HG02588 (cell line): Measurements from ENCODE around the gene SPRR2D.
"Not testable (repeated sequence)": the region's sequence is repeated elsewhere in the genome, so short reads cannot be mapped to it uniquely, and the experiment has no call there.

Experiments used
- ATAC-seq: cut with Tn5 transposase; IDR thresholded peaks from one replicate; pipeline ENCODE4 v1.9.1; 2021; ENCODE audit warnings: mild to moderate bottlenecking, moderate library complexity; ENCODE audit not compliant: unreplicated experiment

Gene SPRR2D

DNA sequence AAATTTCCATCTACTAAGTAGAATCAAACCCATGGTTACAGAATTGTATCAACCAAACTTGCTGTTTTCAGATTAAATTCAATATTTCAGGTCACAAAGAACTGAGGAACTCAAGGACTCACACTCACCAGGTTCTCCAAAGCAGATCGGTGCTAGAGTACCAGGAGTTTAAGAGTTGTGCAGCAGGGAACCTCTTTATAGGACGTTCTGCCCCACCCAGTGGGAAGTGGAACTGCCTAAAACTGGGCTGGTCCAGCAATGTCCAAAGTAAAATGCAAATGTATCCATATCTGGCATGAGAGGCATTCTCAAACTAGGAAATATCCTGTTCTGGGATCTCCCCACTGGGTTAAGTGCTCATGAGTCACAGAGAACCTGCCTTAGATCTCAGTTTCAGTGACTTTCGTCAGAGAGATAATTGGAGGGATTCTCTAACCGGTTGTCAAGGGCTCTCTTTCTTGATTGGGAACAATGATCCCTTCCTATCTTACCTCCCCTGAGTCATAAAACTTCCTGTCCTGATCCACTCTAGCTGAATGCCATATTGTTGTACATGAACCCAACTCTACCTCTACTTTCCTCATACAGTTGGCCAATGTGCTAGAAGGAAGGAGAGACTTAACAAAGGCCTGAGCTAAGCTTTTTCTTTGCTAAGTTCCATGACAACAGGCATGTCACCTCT, at the start of gene SPRR2D:
TSS of gene SPRR2D (minus strand) at position 171 of the 682 bp plus-strand sequence. CDS start 774 bp downstream, outside the sequence.
- no peak for ATAC-seq

DNA sequence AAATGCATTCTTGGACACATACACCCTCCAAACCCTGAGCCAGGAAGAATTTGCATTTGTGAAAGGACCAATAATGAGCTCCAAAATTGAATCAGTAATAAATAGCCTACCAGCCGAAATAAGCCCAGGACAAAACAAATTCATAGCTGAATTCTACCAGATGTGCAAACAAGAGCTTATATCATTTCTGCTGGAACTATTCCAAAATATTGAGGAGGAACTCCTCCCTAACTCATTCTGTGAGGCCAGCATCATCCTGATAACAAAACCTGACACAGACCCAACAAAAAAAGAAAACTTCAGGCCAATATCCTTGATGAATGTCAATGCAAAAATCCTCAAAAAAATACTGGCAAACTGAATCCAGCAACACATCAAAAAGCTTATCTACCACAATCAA, 46.7 kb upstream of the SPRR2D start:
- ATAC-seq = no peak

DNA sequence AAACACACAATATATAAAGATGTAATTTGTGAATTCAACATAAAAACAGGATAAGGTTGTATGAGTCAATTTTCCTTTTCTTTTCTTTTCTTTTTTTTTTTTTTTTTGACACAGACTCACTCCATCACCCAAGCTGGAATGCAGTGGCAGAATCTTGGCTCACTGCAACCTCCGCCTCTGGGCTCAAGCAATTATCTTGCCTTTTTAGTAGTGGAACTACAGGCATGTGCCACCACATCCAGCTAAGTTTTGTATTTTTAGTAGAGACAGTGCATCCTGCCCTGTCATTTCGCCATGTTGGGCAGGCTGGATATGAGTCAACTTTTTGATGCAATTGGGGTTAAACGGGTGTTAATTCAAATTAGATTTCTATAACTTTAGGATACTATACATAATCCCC, 40.8 kb upstream of the SPRR2D start:
- ATAC-seq = no peak

DNA sequence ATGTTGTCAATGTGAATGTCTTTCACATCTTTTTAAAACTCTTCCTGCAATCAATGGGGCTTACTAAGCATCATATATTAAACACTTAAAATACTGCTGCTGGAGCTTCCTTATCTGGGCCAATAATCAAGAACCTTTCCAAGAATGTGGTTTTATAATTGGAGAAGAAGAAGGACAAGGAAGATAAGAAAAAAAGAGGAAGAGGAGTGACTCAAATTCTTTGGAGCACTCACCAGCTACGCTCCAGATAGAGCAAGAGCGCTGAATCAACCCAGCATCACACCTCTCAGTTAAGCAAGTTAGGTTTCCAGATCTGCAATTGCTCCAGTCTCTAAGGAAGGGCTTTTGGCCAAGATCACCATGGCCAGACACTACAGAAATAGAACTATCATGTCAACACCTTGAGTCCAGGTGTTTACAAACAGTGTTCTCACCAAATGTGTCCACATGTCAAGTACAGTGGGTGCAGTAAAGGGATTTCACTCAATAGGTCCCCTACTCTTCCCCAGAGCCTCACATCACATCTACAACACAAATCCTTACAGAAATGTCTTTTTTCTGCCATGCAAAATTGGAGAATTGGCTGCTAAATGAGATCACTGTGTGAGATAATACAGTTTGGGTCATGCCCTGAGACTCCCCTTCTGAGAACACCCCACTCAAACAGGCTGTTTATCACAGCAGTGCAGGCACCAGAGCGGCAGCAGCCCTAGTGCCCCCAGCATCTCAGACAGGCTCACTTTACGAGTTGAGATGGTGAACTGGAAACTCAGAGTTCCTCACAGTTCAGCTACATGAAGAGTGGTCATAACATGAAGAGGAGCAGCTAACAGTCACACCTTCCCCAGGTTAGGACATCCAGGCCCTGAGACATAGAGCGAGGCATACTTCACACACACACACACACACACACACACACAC, 32.1 kb upstream of the SPRR2D start:
- ATAC-seq = no peak

DNA sequence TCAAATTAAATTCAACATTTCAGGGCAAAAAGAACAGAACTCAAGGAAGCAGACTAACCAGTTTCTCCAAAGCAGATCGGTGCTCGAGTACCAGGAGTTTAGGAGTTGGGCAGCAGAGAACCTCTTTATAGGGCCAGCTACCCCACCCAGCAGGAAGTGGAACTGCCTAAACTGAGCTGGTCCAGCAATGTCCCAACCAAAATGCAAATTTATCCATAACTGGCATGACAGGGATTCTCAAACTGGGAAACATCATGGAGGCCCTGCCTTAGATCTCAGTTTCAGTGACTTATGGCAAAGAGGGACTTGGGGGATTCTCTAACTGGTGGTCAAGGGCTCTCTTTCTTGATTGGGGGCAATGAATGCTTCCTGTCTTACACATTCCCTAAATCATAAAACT, 30.6 kb upstream of the SPRR2D start, which contains the start of gene SPRR2B:
TSS of gene SPRR2B (minus strand) at position 101 of the 400 bp plus-strand sequence. CDS start 772 bp downstream, outside the sequence.
- no peak for ATAC-seq

DNA sequence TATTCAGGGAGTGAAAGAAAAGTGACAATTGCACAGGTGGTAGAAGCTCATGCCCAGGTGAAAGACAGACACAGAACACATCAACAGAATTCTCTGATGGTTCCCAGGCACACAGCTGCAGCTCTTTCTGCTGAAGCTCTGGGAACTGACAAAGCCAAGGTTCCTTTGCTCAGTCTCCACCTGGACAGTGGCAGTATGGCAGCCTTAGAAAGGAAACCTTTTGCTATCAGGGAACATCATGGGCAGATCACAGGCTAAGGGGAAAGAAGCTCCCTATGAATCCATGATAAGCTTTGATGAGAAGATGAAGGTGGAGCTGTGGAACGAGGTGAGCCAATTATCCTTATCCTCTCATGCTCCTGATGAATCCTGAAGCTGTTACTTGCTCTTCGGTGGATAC, 29.3 kb upstream of the SPRR2D start:
- ATAC-seq = no peak

DNA sequence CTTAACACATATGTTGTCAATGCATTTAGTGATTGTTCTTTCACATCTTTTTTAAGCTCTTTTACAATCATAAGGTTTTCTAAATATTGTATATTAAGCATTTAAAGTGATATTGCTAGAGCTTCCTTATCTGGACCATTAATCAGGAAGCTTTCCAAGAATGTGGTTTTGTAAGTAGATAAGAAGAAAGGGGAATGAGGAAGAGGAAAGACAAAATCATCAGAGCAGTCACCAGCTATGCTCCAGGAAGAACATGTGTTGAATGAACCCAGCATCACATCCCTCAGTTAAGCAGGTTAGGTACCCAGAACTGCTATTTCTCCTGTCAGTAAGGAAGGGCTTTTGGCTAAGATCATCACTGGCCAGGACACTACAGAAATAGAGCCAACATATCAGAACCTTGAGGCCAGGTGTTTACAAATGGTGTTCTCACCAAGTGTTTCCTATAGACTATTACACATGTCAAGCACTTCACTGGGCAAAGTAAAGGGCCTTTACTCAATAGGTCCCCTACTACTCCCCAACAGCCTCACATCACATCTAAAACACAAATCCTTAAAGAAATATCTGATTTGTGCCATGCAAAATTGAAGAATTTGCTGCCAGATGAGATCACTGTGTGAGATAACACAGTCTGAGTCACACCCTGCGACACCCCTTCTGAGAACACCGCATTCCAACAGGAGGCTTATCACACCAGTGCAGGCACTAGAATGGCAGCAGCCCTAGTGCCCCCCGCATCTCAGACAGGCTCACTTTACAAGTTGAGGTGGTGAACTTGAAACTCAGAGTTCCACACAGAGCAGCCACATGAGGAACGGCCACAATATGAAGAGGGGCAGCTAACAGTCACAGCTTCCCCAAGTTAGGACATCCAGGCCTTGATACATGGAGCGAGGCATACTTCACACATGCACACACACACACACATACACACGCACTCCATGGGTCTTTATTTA, 18.2 kb upstream of the SPRR2D start:
- no peak for ATAC-seq

DNA sequence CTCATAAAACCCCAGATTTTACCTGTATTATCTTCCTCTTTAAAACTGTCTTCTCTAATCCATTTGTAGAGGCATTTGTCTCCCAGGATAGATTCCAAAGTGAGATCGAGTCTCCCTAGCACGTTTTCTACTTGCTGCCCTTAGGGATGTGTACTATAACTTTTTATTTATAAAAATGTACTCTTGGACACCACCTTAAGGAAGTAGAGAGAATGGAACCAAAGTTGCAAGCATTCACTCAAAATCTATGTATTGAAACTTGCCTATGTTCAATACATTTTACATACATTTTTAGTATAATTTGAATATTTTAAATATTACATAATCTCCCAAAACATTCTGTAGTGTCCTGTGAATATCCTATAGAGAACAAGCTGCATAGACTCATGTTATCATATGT, 17.2 kb upstream of the SPRR2D start:
- no peak for ATAC-seq

DNA sequence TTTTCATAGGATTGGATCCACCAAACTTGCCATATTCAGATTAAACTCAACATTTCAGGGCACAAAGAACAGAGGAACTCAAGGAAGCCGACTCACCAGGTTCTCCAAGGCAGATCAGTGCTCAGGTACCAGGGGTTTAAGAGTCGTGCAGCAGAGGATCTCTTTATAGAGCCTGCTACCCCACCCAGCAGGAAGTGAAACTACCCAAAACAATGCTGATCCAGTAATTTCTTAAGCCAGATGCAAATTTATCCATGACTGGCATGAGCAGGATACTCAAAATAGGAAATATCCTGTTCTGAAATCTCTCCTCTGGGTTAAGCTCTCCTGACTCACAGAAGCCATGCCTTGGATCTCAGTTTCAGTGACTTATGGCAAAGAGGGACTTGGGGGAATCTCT, 16.5 kb upstream of the SPRR2D start, which contains the start of gene SPRR2A:
TSS of gene SPRR2A (minus strand) at position 138 of the 400 bp plus-strand sequence. CDS start 777 bp downstream, outside the sequence.
- ATAC-seq = no peak

DNA sequence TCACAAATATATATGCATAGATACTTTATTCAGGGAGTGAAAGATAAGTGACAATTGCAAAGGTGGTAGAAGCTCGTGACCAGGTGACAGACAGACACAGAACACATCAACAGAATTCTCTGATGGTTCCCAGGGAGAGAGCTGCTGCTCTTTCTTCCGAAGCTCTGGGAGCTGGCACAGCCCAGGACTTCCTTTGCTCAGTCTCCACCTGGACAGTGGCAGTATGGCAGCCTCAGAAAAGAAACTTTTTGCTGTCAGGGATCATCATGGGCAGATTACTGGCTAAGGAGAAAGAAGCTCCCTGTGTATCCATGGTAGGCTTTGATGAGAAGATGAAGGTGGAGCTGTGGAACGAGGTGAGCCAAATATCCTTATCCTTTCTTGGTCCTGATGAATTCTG, 15.2 kb upstream of the SPRR2D start:
- ATAC-seq = not testable (repeated sequence)

DNA sequence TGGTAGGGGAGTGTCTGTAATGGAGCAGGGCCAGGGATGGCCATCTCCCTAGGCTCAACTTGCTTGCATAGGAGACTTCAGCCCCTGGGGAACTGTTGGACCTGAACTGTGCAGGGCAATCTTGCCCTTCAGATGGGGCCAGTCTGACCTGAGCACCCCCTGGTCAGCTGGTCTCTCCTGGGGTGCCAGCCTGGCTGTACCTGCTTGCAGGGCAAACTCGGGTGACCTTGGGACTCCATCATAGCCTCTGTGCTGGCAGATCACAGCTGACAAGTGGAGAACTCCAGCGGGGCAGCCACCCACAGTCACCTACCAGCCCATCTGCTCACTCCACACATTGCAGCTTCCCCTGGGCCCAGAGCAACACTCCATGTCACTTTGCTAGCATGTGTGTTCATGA, 8.3 kb upstream of the SPRR2D start:
- no peak for ATAC-seq

DNA sequence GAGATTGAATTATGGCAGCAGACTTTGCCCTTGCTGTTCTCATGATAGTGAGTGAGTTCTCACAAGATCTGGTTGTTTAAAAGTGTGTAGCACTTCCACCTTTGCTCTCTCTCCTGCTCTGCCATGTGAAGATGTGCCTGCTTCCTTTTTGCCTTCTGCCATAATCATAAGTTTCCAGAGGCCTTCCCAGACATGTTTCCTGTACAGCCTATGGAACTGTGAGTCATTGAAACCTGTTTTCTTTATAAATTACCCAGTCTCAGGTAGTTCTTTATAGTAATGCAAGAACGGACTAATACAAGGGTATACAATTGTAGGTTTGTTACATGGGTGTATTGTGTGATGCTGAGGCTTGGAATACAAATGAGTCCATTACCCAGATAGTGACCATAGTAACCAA, 5.7 kb downstream of the SPRR2D start:
- no peak for ATAC-seq

DNA sequence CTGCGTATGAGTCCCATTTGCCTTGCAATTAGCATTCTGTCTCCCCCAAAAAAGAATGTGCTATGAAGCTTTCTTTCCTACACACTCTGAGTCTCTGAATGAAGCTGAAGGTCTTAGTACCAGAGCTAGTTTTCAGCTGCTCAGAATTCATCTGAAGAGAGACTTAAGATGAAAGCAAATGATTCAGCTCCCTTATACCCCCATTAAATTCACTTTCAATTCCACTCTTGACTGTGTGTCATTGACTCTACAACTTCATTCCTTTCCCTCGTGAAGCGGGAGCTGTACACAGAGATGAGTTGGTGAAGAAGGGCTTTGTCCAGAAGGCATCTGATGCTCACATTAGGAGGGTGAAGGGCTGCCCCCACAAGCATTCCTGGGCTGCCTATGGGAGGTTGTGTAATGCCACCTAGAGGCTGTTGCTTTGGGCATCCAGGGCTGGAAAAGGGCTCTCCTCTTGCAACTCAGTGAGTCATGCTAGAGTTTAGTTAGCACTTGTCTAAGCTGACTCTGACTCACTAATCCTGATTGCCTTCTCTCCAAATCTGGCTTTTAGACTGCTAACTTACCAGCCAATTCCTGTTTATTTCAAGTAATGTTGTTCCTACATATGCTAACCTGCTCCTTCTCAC, 8.1 kb downstream of the SPRR2D start:
- no peak for ATAC-seq

DNA sequence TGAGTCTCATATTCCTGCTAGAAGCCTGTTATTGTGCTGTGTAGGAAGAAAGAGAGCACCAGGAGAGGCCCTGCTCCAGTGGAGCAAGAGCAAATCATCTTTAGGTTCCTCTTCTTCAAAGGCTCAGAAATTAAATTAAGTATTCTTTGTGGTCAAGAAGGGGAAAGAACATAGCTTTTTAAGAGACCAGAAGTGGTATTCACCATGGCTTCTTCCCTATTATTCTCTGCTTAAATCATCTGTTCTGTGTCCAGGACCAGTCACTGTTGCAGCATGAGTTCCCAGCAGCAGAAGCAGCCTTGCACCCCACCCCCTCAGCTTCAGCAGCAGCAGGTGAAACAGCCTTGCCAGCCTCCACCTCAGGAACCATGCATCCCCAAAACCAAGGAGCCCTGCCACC, 8.8 kb downstream of the SPRR2D start:
- no peak for ATAC-seq

DNA sequence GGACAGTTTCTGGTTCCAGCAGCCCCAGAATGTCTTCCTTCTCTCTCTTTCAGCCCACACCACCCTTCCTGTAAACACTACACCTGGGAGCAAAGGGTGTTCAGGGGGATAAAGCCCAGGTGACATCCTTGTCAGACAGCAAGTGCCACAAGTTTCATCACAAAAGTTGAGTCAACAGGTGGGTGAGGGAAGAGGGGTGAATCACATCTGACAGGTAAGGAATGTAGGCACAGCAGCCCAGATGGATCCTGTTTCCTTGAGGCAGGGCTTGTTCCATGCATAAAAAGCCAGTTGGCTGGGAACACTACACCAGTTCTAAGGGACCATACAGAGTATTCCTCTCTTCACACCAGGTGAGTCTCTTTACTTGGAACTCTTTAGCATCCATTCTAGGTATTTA, 10.0 kb downstream of the SPRR2D start, which contains the start of gene SPRR1B:
TSS of gene SPRR1B (plus strand) at position 309 of the 400 bp plus-strand sequence. CDS start 1,143 bp downstream, outside the sequence.
- no peak for ATAC-seq

DNA sequence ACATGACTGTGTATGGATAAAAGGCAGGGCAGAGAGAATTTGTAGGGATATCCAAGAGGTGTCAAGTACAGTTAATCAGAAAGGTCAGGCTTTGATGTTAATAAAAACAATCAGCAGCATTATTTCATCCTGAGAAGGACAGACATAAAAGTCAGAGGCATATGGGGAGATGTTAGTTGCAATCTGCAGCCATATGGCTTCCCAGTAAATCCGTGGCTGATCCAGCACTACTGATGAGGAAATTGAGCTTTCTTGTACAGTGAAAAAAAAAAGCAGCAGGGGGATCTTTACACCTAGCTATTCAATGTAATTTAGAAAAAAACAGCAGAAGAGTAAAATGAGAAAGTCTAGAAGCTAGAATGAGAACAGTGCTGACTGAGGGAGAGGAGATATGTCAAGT, 12.2 kb downstream of the SPRR2D start:
- ATAC-seq = no peak

DNA sequence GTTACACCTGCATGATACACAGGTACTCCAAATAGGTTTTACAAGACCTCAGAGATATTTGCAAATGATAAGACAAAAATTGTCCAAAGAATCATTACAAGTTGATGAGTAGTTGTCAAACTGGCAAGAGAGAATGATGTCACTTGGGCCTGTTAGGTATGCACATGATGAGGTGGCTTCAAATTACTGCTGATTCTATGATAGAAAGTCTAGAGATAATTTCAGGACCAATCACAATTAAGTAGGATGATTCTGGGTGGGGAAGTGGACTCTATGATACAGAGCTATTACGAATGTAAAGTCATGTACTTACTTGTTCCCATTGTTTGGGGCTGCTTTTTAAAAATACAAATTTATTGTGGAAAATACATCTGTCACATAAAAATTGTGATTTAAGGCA, 15.1 kb downstream of the SPRR2D start:
- no peak for ATAC-seq

DNA sequence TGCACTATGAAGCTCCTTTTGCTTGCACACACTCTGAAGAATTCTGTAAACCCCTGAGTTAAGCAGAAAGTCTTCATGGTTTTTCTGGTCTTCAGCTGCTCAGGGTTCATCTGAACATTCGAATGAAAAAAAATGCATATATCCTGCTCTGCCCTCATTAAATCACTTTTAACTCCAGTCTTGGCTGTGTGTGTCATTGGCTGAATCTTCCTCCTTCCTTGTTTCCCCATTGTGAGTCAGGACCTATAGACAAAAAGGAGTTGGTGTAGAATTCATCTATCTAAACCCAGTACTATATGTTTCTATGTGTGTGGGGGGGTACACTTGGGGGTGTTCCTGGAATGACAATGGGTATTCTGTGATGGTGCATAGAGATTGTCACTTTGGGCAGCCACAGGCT, 16.5 kb downstream of the SPRR2D start:
- ATAC-seq = no peak

DNA sequence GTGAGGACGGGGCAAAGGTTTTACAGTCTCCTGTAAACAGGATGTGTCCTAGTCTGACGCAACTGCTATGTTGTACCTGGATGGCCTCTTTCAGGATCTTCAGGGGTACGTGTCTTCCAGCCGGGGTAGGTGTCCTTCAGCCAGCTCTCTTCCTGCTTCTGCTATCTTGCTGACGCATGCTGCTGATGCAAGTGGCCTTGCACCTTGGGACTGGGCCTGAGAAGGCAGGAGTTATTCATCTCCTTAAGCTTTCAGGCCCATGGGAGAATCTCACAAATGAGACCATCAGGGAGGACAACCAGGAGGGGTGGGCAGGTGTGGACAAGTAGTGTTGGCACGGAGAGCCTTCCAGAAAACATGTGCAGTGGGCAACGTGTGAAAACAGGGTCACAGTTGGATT, 17.8 kb downstream of the SPRR2D start:
- no peak for ATAC-seq

DNA sequence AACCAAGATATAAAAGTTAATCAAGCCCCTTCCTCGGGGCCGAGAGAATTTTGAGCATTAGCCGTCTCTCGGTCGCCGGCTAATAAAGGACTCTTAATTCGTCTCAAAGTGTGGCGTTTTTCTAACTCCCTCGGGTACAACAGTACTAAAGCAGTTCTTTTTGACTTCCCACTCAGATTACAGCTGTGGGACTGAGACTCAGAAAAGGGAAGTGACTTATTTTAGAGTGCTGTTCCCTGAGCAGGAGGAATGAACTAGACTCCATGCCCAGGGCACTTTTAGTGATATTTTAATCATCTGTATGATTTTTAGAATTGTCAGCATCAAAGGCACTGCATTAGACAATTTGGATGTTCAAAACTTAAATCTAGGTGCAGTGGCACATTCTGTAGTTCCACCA, 18.6 kb downstream of the SPRR2D start:
- not testable (repeated sequence) for ATAC-seq
